DLD1 (cell line): Measurements from ENCODE around the gene SLC22A6.

Experiments
- in situ Hi-C: cut with HindIII; loops from 2 replicates; pipeline ENCODE4 v1.10.0; 2017; ENCODE audit warnings: low sequenced_read_pairs

SLC22A6 gene, protein sequence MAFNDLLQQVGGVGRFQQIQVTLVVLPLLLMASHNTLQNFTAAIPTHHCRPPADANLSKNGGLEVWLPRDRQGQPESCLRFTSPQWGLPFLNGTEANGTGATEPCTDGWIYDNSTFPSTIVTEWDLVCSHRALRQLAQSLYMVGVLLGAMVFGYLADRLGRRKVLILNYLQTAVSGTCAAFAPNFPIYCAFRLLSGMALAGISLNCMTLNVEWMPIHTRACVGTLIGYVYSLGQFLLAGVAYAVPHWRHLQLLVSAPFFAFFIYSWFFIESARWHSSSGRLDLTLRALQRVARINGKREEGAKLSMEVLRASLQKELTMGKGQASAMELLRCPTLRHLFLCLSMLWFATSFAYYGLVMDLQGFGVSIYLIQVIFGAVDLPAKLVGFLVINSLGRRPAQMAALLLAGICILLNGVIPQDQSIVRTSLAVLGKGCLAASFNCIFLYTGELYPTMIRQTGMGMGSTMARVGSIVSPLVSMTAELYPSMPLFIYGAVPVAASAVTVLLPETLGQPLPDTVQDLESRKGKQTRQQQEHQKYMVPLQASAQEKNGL

DNA sequence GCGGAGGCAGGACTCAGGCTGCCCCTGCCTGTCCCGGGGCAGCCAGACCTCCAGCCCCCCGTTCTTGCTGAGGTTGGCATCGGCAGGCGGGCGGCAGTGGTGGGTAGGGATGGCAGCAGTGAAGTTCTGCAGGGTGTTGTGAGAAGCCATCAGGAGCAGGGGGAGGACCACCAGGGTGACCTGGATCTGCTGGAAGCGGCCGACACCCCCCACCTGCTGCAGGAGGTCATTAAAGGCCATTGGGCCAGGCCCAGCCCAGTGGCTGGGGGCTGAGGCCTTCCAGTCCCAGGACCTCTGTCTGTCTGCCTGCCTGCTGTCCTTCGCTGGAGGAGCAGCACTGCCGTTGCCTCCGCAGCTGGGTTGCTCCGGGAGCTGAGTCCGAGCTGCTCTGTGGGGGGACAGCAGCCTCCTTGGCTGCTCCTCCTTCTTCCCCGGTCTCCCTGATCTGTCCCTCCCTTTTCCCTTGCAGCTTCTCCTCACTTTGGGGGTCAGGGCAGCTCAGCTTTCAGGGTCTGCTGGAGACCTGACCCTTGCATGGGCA lies at the start of gene SLC22A6:
TSS of gene SLC22A6 (minus strand) at position 517 of the 541 bp plus-strand sequence. CDS start at position 240, 277 bp downstream.
- in situ Hi-C loops: no loop called here

DNA sequence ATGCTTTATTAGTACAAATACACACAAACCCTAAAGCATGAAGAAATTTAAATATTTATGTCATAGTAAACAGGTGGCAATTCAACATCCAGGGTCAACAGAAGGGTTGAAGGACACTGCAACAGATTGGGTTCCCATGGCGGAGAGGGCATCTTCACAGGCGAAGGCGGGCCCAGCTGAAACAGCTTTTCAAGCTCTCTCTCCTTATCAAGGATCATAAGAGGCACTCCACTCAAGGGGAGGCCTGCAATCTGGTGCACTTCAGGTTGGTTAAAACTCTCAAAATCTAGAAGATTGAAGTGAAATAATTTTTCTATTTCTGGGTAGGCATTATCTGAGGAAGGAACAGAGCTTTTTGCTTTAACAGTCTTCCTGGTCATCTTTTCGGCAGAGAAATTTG lies 47.7 kb upstream of the SLC22A6 start:
- in situ Hi-C loops: no loop called here

DNA sequence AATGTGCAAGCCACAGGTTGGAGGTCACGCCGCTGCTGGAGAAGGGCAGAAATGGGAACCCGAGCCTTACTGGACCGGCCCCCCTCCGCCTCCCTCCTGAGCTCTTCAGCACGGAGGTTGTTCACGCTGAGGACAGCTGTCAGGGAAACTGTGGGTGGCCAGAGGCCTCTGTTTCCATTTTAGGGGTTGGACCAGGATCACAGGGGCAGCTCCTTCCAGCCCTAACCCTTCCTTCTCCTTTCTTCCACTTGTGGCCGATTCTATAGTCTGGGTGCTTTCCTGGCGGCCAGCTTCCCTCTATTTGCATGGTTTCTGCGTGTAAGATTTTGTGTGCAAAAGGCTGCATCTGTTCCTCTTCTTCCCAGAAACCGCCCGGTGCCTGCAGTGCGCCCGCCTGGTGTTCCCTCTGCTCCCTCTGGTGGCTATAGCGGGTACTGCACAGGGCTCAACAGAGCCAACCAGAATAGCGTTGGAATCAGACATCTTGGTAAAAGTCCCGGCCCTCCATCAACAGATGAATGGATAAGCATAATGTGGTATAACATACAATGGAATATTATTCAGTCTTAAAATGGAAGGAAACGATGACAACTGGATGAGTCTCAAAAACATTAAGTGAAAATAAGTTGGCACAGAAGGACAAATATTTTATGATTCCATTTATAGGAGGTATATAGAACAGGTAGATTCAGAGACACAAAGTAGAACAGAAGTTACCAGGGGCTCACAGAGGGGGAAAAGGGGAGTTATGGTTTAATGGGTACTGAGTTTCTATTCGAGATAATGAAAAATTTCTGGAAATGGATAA lies 39.3 kb upstream of the SLC22A6 start:
- in situ Hi-C loops: no loop called here

DNA sequence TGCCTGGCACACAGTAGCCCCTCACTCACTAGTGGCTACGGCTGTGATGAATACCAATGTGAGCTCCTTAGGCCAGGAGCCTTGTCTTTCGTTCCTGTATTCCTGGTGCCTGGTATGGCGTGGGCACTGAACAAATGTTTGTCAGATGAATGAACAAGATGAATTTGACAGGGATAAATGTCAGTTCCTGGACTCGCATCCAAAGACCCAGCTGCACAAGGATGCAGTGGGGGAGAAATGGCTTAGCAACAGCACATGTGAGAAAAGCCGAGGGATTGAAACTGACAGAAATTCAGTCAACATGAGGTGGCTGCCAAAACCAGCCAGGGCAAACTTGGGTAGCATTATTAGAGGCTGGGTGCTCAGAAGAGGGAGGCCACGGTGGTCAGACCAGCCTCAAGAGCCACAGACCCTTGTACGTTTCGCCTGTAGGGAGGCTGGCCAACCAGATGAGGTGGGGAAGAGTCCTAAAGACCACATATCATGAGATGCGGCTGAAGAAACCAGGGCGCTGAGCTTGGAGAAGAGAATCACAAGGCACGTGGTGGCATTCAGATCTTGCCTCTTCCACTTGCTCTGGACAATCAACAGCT lies 38.6 kb upstream of the SLC22A6 start:
- in situ Hi-C loops: no loop called here

DNA sequence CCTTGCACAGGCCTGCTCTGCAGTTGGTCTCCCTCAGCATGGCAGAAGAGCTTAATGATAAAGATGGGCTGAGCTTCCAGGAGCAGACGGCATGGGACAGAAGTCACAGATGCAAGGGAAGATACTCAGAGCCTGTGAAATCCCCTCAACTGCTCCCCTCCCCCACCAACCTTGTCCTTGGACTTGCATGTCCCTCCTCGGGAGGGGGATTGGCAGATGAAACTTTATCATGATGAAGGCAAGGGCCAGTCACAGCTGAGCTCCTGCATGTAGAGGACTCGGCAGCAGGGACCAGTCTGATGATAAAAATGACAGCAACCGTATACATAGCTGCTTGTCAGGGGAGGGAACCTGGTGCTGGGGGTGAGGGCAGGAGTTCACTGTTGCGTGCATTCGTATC lies 37.7 kb upstream of the SLC22A6 start:
- in situ Hi-C loops: no loop called here

DNA sequence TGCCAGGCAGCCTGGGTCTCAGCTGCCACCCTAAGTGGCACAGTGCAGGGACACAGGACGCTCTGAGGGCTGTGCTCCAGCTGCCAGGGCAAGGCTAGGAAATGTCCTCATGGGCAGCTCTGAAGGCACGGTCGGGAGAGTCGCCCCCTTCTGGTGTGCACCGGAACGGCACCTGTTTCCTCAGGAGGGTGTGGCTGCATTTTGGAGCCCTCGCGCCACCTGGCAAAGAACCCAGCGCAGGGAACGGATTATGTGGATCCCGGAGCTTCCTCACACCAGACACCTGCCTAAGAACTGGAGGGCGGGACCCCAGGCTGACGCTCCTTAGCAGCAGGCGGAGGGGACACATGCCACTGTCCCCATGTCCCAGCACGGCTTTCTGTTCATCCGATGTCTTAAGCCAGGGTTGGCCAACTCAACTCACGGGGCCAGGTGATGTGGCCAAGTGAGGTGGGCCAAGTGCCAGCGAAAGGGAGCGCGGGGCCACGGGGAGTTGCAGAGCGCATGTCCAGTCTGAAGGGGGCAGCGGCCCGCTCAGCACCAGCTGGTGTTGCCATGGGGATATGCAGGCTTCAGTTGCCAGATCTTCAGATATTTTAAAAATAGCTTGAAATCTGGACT lies 36.0 kb upstream of the SLC22A6 start:
- in situ Hi-C loops: no loop called here

DNA sequence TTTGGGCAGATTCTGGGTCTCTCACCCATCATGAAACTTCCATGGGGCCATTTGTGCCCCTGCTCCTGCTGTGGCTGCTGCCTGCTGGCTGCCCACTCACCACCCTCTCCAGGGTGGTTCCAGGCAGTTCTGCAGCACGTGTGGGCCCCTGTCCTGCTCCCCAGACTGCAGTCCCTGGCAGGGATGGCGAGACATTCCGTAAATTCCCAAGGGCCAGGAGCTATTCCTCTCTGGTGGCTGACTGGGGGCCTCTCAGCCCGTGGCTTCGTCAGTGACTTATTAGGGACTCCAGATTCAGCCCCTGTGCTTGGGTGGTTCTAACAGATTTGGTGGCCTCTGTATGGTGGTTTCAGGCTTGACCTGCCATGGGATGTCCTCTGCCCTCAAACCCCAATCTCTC lies 34.7 kb upstream of the SLC22A6 start:
- in situ Hi-C loops: no loop called here

DNA sequence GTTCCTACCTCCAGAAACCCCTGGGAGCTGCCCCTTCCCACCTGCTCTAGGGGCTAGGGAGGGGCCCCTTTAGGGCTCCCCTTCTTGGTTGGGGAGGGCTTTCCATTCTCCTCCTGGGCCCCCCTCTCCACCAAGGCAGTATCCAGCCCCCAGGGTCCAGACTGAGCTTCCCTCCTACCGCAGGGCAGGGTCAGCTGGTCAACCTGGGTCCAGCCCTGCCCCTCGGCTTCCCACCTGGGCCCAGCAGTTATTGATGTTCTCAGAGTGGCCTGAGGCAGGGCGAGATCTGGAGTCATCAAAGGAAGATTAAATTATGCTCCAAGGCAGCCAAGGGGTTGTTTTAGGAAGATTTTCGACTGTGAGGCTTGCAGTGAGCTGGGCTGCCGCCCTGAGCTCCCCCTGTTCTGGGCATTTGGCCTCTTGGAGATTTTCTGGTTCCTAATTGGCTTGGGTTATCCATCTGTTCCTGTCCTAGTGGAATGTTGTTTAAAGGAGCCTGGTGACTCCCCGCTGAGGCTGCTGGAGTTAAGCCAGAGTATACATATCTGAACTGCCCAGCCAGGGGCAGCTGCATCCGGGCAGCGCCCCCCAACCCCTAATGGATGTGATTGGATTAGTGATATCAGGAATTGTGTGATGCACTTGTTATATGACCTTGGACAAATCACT lies 32.7 kb upstream of the SLC22A6 start:
- in situ Hi-C loops: no loop called here

DNA sequence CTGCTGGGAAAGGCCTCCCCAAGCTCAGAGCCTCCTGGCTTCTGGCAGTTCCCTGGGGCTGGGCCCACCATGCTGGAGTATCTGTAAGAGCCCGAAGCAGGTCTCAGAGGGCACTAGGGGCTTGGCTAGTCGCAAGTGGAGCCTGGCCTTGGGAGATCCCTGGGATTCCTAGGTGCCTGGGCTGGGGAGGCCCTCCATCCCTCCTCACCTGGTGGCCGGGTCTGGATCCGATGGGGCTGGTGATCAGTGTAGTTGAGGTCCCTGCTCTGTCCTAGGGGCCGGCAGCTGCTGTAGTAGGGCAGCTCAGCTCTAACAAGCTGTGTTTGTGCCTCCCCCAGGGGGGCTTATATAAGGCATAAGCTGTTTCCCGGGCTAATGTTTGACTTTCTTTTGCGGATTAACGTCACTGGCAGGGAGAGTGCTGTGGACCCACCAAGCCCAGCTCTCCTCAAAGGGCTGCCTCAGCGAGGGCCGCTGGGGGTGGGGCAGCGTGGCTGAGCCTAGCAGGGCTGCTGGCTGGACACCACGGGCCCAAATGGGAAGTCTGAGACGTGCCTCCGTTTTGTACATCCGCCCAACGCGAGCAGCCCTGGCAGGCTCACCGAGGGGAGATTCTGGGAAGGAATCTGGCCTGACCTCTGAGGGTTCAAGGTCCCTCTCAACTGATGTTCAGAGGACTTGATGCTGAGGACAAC lies 30.9 kb upstream of the SLC22A6 start, which contains the start of gene SLC22A8:
TSS of gene SLC22A8 (minus strand) at position 321 of the 695 bp plus-strand sequence. CDS start 883 bp downstream, outside the sequence.
- in situ Hi-C loops: no loop called here

DNA sequence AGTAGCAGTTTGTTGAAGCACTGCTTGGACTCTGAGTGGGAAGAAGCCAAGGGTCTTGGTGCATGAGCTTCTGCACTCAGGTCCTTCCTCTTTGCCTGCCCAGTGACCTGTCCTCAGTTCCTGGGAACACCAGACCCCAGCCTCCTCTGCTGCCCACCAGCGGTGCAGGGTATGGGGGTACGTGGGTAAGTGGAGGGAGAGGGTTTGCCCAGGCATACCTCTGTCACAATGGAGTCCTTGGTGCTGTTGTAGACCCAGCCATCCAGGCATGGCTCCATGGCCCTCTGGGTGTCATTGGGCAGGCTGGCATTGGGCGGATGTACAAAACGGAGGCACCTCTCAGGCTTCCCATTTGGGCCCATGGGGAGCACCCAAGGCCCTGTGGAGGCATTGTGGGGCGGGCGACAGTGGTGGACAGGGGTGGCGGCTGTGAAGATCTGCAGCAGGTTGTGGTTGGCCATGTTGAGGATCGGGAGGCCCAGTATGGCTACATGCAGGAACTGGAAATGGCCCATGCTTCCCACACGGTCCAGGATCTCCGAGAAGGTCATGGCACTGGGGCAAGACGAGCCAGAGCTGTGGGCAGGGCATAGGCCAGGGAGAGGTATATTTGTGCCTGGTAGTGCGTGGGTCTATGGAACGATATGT lies 29.8 kb upstream of the SLC22A6 start:
- in situ Hi-C loops: no loop called here

DNA sequence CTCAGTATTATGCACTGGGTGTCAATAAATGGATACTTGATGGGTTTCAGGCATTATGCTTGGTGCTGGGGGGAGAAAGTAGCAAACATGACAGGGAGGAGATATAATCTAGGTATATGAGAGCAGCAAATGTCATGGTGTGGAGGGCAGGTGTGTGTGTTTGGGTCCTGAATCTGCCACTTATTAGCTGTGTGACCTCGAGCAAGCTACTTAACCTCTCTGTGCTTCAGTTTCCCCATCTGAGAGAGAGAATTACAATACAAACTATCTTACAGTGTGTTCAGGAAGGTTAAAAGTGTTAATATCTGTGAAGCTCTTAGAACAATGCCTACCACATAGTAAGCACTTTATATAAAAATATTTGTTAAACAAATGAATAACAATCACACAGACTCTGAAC lies 28.1 kb upstream of the SLC22A6 start:
- in situ Hi-C loops: no loop called here

DNA sequence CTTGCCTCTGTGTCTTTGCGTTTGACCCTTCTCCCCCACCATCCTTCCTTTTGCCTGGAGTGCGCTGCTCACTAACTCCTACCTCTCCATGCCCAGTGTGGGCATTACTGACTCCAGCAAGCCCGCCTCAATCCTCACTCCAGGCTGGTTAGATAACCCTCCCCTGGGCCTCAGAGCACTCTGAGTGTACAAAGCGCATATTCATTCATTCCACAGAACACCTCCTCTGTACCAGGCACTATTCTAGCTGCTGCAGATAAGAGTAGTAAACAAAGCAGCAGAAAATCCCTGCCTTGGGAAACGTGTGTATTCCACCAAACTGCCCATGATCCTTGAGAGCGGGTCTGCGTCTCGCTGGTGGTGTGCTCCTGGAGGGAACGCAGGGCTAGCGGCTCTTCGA lies 27.7 kb upstream of the SLC22A6 start:
- in situ Hi-C loops: no loop called here

DNA sequence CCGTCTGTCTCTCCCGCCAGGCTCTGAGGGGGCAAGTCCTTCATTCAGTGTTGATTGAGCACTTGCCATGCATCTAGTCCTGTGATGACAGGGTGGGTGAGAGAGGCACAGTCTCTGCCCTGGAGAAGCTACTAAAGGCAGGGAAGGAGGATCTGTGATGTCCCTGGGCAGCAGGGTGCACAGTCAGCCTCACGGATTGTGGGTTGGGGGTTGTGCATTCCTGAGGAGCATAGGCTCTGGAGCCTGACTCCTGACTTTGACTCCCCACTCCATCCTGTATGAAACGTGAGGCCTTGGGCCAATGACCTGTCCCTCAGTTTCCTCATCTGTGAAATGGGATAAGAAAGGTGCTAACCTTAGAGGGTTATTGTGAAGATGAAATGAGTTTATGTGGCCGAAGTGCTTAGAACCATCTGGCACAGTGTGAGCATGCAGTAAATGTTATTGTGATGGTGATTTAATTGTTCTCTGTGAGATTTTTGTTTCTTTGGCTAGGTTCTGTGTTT lies 26.2 kb upstream of the SLC22A6 start:
- in situ Hi-C loops: no loop called here

DNA sequence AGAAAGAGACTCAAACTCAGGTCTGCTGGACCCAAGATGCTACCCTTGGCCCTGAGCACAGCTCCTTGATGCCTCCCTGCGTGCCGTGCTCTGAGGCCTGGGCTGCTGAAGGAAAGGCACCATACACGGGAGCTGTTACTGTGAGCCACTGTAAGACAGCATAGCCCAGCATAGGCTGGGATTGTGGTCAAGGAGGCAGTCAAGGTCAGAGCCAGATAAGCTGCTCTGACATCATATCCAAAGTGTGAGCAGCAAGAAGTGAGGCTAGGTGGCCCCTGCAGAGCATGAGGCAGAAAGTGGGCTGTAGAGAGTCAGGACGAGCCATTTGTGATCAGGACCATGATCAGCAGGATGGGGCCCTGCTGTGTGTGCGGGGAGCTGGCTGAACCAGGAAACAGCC lies 23.2 kb upstream of the SLC22A6 start:
- in situ Hi-C loops: loop anchor here (10.0 kb wide), 1 partner anchor 83 kb away; the partner anchor contains the start of gene CHRM1

DNA sequence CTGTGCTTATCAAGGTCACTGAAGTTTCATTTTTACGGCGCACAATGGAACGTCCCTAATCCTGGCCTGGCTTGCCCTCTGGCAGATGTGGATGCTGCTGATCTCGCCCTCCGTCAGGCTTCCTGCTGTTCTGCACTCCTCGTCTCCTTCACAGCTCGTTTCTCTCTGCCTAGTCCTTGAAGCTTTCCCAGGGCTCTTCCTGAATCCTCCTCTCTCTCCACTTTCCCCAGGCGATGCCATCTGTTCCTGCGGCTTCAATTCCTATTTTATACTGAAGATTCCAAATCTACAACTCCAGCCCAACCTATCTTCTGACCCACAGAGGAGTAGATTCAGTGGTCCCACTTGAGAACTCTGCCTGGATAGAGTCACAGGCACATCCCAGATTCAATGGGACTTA lies 16.7 kb upstream of the SLC22A6 start:
- in situ Hi-C loops: loop anchor here (10.0 kb wide), 1 partner anchor 77 kb away; the partner anchor contains the start of gene CHRM1

DNA sequence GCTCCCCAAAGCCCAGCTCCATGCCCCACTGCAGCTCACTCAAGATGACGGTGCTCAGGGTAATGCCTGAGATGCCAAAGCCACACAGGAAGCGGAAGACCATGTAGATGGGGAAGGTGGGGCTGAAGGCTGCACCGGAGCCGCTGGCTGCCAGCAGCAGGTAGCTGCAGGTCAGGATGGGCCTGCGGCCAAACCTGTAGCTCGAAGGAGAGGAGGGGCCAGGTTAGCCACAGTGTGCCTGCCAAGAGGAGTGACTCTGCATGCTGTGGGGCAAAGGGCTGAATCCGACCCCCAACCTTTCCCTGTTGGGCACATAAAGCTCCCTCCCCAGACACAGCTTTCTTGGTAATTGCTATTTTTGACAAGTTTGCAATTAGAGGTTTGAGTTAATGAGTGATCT lies 14.9 kb upstream of the SLC22A6 start:
- in situ Hi-C loops: loop anchor here (10.0 kb wide), 1 partner anchor 75 kb away; the partner anchor contains the start of gene CHRM1

DNA sequence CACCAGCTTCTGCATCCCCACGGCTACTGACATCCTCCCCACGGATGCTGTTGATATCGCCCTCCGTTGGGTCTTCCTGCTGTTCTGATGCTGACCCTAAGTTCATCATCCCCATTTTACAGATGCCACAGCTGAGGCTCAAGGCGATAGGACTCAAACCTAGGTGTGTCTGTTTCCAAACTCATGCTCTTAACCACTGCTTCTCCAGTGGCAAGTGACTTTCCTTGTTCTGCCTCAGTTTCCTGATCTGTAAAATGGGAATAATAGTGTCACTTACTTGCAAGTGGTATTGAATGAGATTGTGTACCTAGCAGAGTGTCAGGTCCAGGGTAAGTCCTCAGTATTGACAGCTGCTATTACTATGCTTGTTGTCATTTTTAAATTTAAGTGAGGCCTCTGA lies 14.4 kb upstream of the SLC22A6 start:
- in situ Hi-C loops: no loop called here

DNA sequence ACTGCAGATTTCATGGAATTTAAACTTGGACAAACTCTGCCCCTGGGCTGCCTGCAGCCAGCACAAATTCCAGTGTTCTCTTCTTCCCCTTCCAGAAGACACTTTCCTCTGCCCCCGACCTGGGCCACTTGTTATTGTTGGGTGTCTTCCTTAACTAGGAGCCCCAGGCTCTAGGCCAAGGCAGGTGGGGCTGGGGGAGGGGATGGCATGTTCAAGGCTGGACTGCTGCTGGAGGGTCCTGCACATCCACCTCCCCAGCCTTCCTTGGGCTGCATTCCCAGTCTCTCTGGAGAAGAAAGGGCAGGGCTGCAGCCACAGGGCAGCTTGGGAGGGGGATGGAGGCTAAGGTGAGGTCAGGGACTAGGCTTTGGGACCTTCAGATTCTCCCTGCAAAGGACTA lies 11.5 kb upstream of the SLC22A6 start:
- in situ Hi-C loops: no loop called here
